H1 (cell line): ENCODE measurements around the gene NET1. TPM values are rescaled to one million over a fixed set of nuclear protein-coding genes. Genes with fewer than 3 reads are reported as not detected.
A peak's percentile ranks its signal among the peaks of the same experiment; 100 is the strongest.

Experiments used
- CTCF ChIA-PET: fragments of 300-600 bp; sonication (Branson Sonifier 250); formaldehyde crosslinking; loops from one replicate; lab custom pipeline; 2021; ENCODE audit not compliant: partially characterized antibody; lab: Charles Lee
- POLR2A ChIA-PET: fragments of 300-600 bp; sonication (Branson Sonifier 250); formaldehyde crosslinking; loops from one replicate; lab custom pipeline; 2021; ENCODE audit warnings: inconsistent platforms; ENCODE audit not compliant: partially characterized antibody; lab: Charles Lee
- DNase-seq, 2 experiments: peaks; one replicate each; pipeline versions ENCODE4 v3.0.0 to v3.0.0-alpha.2; 2010 to 2022; ENCODE audit warnings: low spot score in 2 of 2, low read depth in 1 of 2, mixed read lengths in 1 of 2
- FAIRE-seq: peaks from 2 replicates; lab custom pipeline; 2011; peaks lifted over from hg19 to GRCh38; lab: Jason Lieb, UNC
- H2AFZ ChIP-seq: 2 replicates; pipeline ENCODE4 v1.8.1; 2012; ENCODE audit warnings: low read length, inconsistent platforms
- H2AK5ac ChIP-seq: 2 replicates; pipeline ENCODE4 v1.6.1; 2013; ENCODE audit warnings: low read depth, low read length
- H2BK120ac ChIP-seq: replicated peaks from 2 replicates; pipeline ENCODE3; 2013; ENCODE audit warnings: low read depth, low read length, inconsistent platforms
- H2BK12ac ChIP-seq: 2 replicates; pipeline ENCODE4 v1.6.1; 2013; ENCODE audit warnings: low read depth, low read length
- H2BK15ac ChIP-seq: 2 replicates; pipeline ENCODE4 v1.6.1; 2013; ENCODE audit warnings: low read length
- H2BK20ac ChIP-seq: 2 replicates; pipeline ENCODE4 v1.6.1; 2013; ENCODE audit warnings: low read length
- H2BK5ac ChIP-seq: 2 replicates; pipeline ENCODE4 v1.6.1; 2013; ENCODE audit warnings: low read depth, low read length
- H3K14ac ChIP-seq: 2 replicates; pipeline ENCODE4 v1.6.1; 2013; ENCODE audit warnings: inconsistent platforms; ENCODE audit not compliant: insufficient read length
- H3K18ac ChIP-seq: 2 replicates; pipeline ENCODE4 v1.6.1; 2013; ENCODE audit warnings: low read length; ENCODE audit errors: extremely low read depth
- H3K23ac ChIP-seq: 2 replicates; pipeline ENCODE4 v1.6.1; 2013; ENCODE audit warnings: inconsistent platforms; ENCODE audit not compliant: insufficient read length
- H3K23me2 ChIP-seq: 2 replicates; pipeline ENCODE4 v1.6.1; 2013; ENCODE audit warnings: low read depth, low read length
- H3K27ac ChIP-seq: 2 replicates; pipeline ENCODE4 v1.6.1; 2011; ENCODE audit warnings: low read depth, low read length, inconsistent platforms
- H3K27me3 ChIP-seq, 4 experiments: replicated peaks in 1 of 4; 1 replicate in 1 of 4; 2 replicates in 3 of 4; pipeline versions ENCODE4 v1.6.1 to v1.8.1; 2011 to 2013; ENCODE audit warnings: low read length in 3 of 4, mild to moderate bottlenecking in 3 of 4, inconsistent platforms in 2 of 4, mixed read lengths in 2 of 4, moderate library complexity in 1 of 4; ENCODE audit not compliant: control insufficient read depth in 3 of 4, insufficient read depth in 3 of 4; ENCODE audit errors: extremely low read depth in 1 of 4
- H3K36me3 ChIP-seq, 4 experiments: 2 replicates each; pipeline versions ENCODE4 v1.6.1 to v1.8.1; 2011 to 2013; ENCODE audit warnings: mild to moderate bottlenecking in 4 of 4, low read length in 3 of 4, moderate library complexity in 2 of 4, control low read depth in 1 of 4, inconsistent platforms in 1 of 4; ENCODE audit not compliant: insufficient read depth in 4 of 4, control insufficient read depth in 2 of 4
- H3K4ac ChIP-seq: replicated peaks from 2 replicates; pipeline ENCODE3; 2013; ENCODE audit warnings: low read length, low read depth, mixed read lengths, inconsistent platforms; ENCODE audit not compliant: insufficient read length
- H3K4me1 ChIP-seq, 4 experiments: replicated peaks in 1 of 4; 1 replicate in 1 of 4; 2 replicates in 3 of 4; pipeline versions ENCODE4 v1.6.1 to v1.8.1; 2011 to 2013; ENCODE audit warnings: low read length in 3 of 4, inconsistent platforms in 2 of 4, mixed read lengths in 1 of 4; ENCODE audit not compliant: insufficient read depth in 4 of 4, control insufficient read depth in 3 of 4
- H3K4me2 ChIP-seq, 2 experiments: 2 replicates each; pipeline versions ENCODE4 v1.6.1 to v1.8.1; 2011 to 2013; ENCODE audit warnings: low read depth in 2 of 2, low read length in 2 of 2, control low read depth in 1 of 2, inconsistent platforms in 1 of 2, mild to moderate bottlenecking in 1 of 2; ENCODE audit not compliant: insufficient read depth in 1 of 2
- H3K4me3 ChIP-seq, 4 experiments: fragments of 200-600, 300-600 bp in 1 of 4; sonication (generic), shearing (Covaris generic), sonication (Bioruptor Twin) in 1 of 4; 2 replicates each; pipeline versions ENCODE4 v1.5.1 to v1.8.1; 2011 to 2016; ENCODE audit warnings: low read length in 4 of 4, low read depth in 3 of 4, control low read depth in 2 of 4, inconsistent platforms in 2 of 4, mild to moderate bottlenecking in 2 of 4, mixed read lengths in 1 of 4, moderate library complexity in 1 of 4; ENCODE audit not compliant: insufficient read depth in 2 of 4; ENCODE audit errors: extremely low read depth in 1 of 4
- H3K56ac ChIP-seq: replicated peaks from 2 replicates; pipeline ENCODE3; 2013; ENCODE audit warnings: low read depth, mild to moderate bottlenecking, mixed read lengths, low read length, inconsistent platforms; ENCODE audit not compliant: insufficient read length
- H3K79me1 ChIP-seq: 2 replicates; pipeline ENCODE4 v1.6.1; 2013; ENCODE audit warnings: low read depth, low read length, control low read depth
- H3K79me2 ChIP-seq, 2 experiments: 2 replicates each; pipeline versions ENCODE4 v1.6.1 to v1.8.1; 2012 to 2013; ENCODE audit warnings: low read length in 2 of 2, mild to moderate bottlenecking in 2 of 2, inconsistent platforms in 1 of 2; ENCODE audit not compliant: insufficient read depth in 2 of 2, control insufficient read depth in 1 of 2
- H3K9ac ChIP-seq, 4 experiments: replicated peaks in 1 of 4; 1 replicate in 1 of 4; 2 replicates in 3 of 4; pipeline versions ENCODE4 v1.6.1 to v1.8.1; 2011 to 2013; ENCODE audit warnings: low read depth in 3 of 4, low read length in 3 of 4, control low read depth in 2 of 4, mild to moderate bottlenecking in 2 of 4, moderate library complexity in 2 of 4, inconsistent platforms in 1 of 4; ENCODE audit errors: extremely low read depth in 1 of 4
- H3K9me3 ChIP-seq, 2 experiments: 2 replicates each; pipeline versions ENCODE4 v1.6.1 to v1.8.1; 2012 to 2013; ENCODE audit warnings: mild to moderate bottlenecking in 2 of 2, moderate library complexity in 2 of 2, control low read depth in 1 of 2, inconsistent platforms in 1 of 2, low read depth in 1 of 2, low read length in 1 of 2, mixed read lengths in 1 of 2; ENCODE audit not compliant: insufficient read depth in 2 of 2
- H4K20me1 ChIP-seq, 2 experiments: replicated peaks in 1 of 2; 2 replicates each; pipeline versions ENCODE3 to v1.8.1; 2011 to 2013; ENCODE audit warnings: inconsistent platforms in 2 of 2, low read length in 2 of 2, mild to moderate bottlenecking in 1 of 2; ENCODE audit not compliant: insufficient read depth in 2 of 2, control insufficient read depth in 1 of 2
- H4K5ac ChIP-seq: 2 replicates; pipeline ENCODE4 v1.6.1; 2013; ENCODE audit warnings: low read length, low read depth, mixed read lengths, inconsistent platforms; ENCODE audit not compliant: insufficient read length
- H4K8ac ChIP-seq: 2 replicates; pipeline ENCODE4 v1.8.0; 2013; ENCODE audit warnings: mild to moderate bottlenecking, moderate library complexity, low read length, inconsistent platforms; ENCODE audit not compliant: insufficient read depth; ENCODE audit errors: extremely low read depth
- H4K91ac ChIP-seq: replicated peaks from 2 replicates; pipeline ENCODE3; 2013; ENCODE audit warnings: low read length, mixed read lengths, inconsistent platforms; ENCODE audit not compliant: insufficient read length
- ASH2L ChIP-seq: fragments of 200-600, 300-600 bp; sonication (generic); IDR thresholded peaks from one replicate; pipeline ENCODE4 v1.7.1; 2017; ENCODE audit warnings: low read length
- EP300 ChIP-seq, 2 experiments: IDR thresholded peaks; 1 replicate in 1 of 2; 2 replicates in 1 of 2; pipeline ENCODE4 v1.6.1; 2011 to 2012; ENCODE audit warnings: low read depth in 2 of 2, low read length in 2 of 2, mild to moderate bottlenecking in 2 of 2, borderline replicate concordance in 1 of 2, inconsistent platforms in 1 of 2, moderate library complexity in 1 of 2
- JUND ChIP-seq: IDR thresholded peaks from 2 replicates; pipeline ENCODE4 v1.6.1; 2011; ENCODE audit warnings: mild to moderate bottlenecking, improper control_type of control experiment, low read length
- MAFK ChIP-seq: IDR thresholded peaks from 2 replicates; pipeline ENCODE4 v1.6.1; 2012; ENCODE audit warnings: low read depth, mild to moderate bottlenecking, improper control_type of control experiment, low read length
- WGBS, 2 experiments: shearing (Covaris generic) in 1 of 2; methylation state at CpG; one replicate each; pipeline versions ENCODE4 v1.1.6 to v1.1.7; 2013 to 2015; ENCODE audit warnings: low lambda C conversion rate in 2 of 2, mixed read lengths in 2 of 2, inconsistent platforms in 1 of 2, low coverage in 1 of 2, missing lambda C conversion rate in 1 of 2; ENCODE audit not compliant: insufficient replicate concordance in 2 of 2, insufficient coverage in 1 of 2, insufficient read length in 1 of 2; ENCODE audit errors: extremely low coverage in 1 of 2, missing lambda C conversion rate in 1 of 2; 5-methylcytosine and 5-hydroxymethylcytosine counted together
- polyA plus RNA-seq, 7 experiments: library from polyadenylated mRNA; depleted of rRNA in 3 of 7; stranded (reverse) in 5 of 7; unstranded in 2 of 7; fragments of >200 nt in 5 of 7; fragments of 200-250 nt in 2 of 7; gene quantifications; 1 replicate in 5 of 7; 2 replicates in 1 of 7; 4 replicates in 1 of 7; pipeline versions ENCODE4 v1.2.1 to v1.2.3, GENCODE V29; 2011 to 2013; ENCODE audit warnings: missing spikeins in 2 of 7, mixed read lengths in 2 of 7
- total RNA-seq: library from RNA; stranded (reverse); fragmentation: NEBNext Ultra II Directional; extraction: Animal tissue kit (Norgen Biotek cat#: 25700); gene quantifications from 2 replicates; pipeline ENCODE4 v1.2.1, GENCODE V29; 2021

Gene NET1
- total and polyA plus RNA-seq, 2 of the 8 experiments (the other 6 are each of a cell fraction or from before 2014, with no cell fraction given), result 21.5 to 117 TPM

- TF ChIP-seq MAFK, result no peak
- TF ChIP-seq ASH2L, result no peak
- TF ChIP-seq EP300 (IDR thresholded peaks at IDR 0.05; ENCODE audit: borderline replicate concordance in 1 of 2, low read depth in 2 of 2, low read length in 2 of 2), result no peak
- TF ChIP-seq JUND, result no peak
- H3K27ac ChIP-seq, result no peak overlapping the region
- H3K23ac ChIP-seq, result no peak overlapping the region
- no peaks in the 10 kb centered on the region for H3K27me3 ChIP-seq
- peaks cover 12% of the 10 kb centered on the region; the same call in 1 of the 2 replicates for H3K23me2 ChIP-seq
- H3K14ac ChIP-seq, result no peak overlapping the region
- no peak overlapping the region for H3K4me3 ChIP-seq
- H4K91ac ChIP-seq, result peak overlapping the region; percentile 81
- H3K18ac ChIP-seq, result no peak overlapping the region; the same call in 1 of the 2 replicates
- no peaks in the 10 kb centered on the region for H3K79me1 ChIP-seq
- H2BK120ac ChIP-seq, result no peak overlapping the region
- peaks cover 0 to 3% of the 10 kb centered on the region in 2 experiments for H4K20me1 ChIP-seq
- no peak overlapping the region for H4K5ac ChIP-seq
- no peak overlapping the region; a peak in 1 of 7 replicates for H3K9ac ChIP-seq
- H3K4me1 ChIP-seq, result peaks cover 0 to 3% (median 0%) of the 10 kb centered on the region in 4 experiments; a peak in 1 of 7 replicates
- peak overlapping the region; percentile 85 for H3K4ac ChIP-seq
- peak overlapping the region; percentile 75; the same call in 1 of the 2 replicates for H4K8ac ChIP-seq
- no peak overlapping the region for H3K4me2 ChIP-seq
- H2BK15ac ChIP-seq, result peak overlapping the region; percentile 72; the same call in 1 of the 2 replicates
- H3K36me3 ChIP-seq, result no peaks in the 10 kb centered on the region
- H3K79me2 ChIP-seq, result no peaks in the 10 kb centered on the region
- no peak for FAIRE-seq
- ChIA-PET CTCF (interaction anchor here (1.0 to 2.6 kb wide), 2 partner anchors 93 to 127 kb away, joined by 3 to 17 read pairs; no protein-coding TSS in a partner anchor), POLR2A (interaction anchor here (0.6 to 1.8 kb wide), 2 partner anchors 10 to 50 kb away, joined by 3 to 5 read pairs; no protein-coding TSS in a partner anchor)
- H3K9me3 ChIP-seq, result peaks cover 6 to 7% of the 10 kb centered on the region in 2 experiments; a peak in 2 of 4 replicates
- DNase-seq, result no peak
- H2AK5ac ChIP-seq, result peak overlapping the region; percentile 65; the same call in 1 of the 2 replicates
- peak overlapping the region; percentile 90; the same call in 1 of the 2 replicates for H2BK20ac ChIP-seq
- no peak overlapping the region for H3K56ac ChIP-seq
- no peak overlapping the region; the same call in 1 of the 2 replicates for H2BK5ac ChIP-seq
- peak overlapping the region; percentile 60; the same call in 1 of the 2 replicates for H2BK12ac ChIP-seq
- WGBS, 2 experiments, result 86% methylated on average over 12 of the region's 25 CpGs; no CpG with 5 or more reads in 1 of the 2 experiments
- H2AFZ ChIP-seq, result 0 out of 2 replicates have a peak overlapping the region, but pooled peaks have one; percentile 32
Observed at GRCh38 chr10:5496261-5497250, 84.2 kb downstream of the NET1 start.
